HCT116 (cell line): Measurements from ENCODE around the gene SLC15A3. TPM values are rescaled to one million over a fixed set of nuclear protein-coding genes. Genes with fewer than 3 reads are reported as not detected.

Experiments
- ATAC-seq: fragments of 200-7000 bp; cut with Tn5 transposase; 2 replicates; pipeline ENCODE4 v1.9.1; 2020; ENCODE audit warnings: mild to moderate bottlenecking, moderate library complexity
- BruUV-seq: library from RNA; stranded (reverse); fragments of 400-500 nt; replicated peaks from 2 replicates; lab custom pipeline; 2021; lab: Mats Ljungman, UMichigan
- CTCF ChIA-PET: fragments of 300-600 bp; sonication (Branson Sonifier 250); formaldehyde crosslinking; loops from one replicate; lab custom pipeline; 2021; ENCODE audit warnings: antibody characterized with exemption; lab: Charles Lee
- POLR2A ChIA-PET: fragments of 300-600, 350-600 bp; sonication (Branson Sonifier 250); formaldehyde crosslinking; loops from one replicate; lab custom pipeline; 2021; ENCODE audit warnings: antibody characterized with exemption; lab: Charles Lee
- RAD21 ChIA-PET, 2 experiments: fragments of 300-600 bp; sonication (Branson Sonifier 250); formaldehyde crosslinking; loops; one replicate each; lab custom pipeline; 2023; ENCODE audit warnings: low total read pairs in 2 of 2; ENCODE audit not compliant: uncharacterized antibody in 2 of 2, unreplicated experiment in 2 of 2, low non-redundant PET in 1 of 2; lab: Charles Lee
- DNase-seq: peaks from one replicate; pipeline ENCODE4 v3.0.0-alpha.2; 2010; ENCODE audit warnings: low read depth, low spot score
- H2AFZ ChIP-seq: fragments of 200-600 bp; shearing (Covaris generic), sonication (generic); 2 replicates; pipeline ENCODE4 v1.6.1; 2017; ENCODE audit warnings: low read depth, mixed run types, mixed read lengths, antibody characterized with exemption, low read length; ENCODE audit not compliant: poor library complexity, severe bottlenecking
- H3K27ac ChIP-seq: 2 replicates; pipeline ENCODE4 v1.5.1; 2012; ENCODE audit warnings: low read depth, low read length
- H3K27me3 ChIP-seq: fragments of 200-600 bp; sonication (generic); 2 replicates; pipeline ENCODE4 v1.6.1; 2016; ENCODE audit warnings: mixed run types, low read length, mixed read lengths; ENCODE audit not compliant: insufficient read depth
- H3K36me3 ChIP-seq, 2 experiments: fragments of 200-500 bp in 1 of 2; fragments of 200-600 bp in 1 of 2; sonication (Bioruptor generic) in 1 of 2; sonication (generic) in 1 of 2; 2 replicates each; pipeline versions ENCODE4 v1.5.1 to v1.6.1; 2014 to 2016; ENCODE audit warnings: low read length in 2 of 2, inconsistent platforms in 1 of 2, mixed read lengths in 1 of 2, mixed run types in 1 of 2; ENCODE audit not compliant: insufficient read depth in 2 of 2, control insufficient read depth in 1 of 2
- H3K4me1 ChIP-seq, 2 experiments: fragments of 200-600 bp in 1 of 2; sonication (generic) in 1 of 2; 2 replicates each; pipeline versions ENCODE4 v1.5.1 to v1.6.1; 2012 to 2017; ENCODE audit warnings: low read length in 2 of 2, inconsistent platforms in 1 of 2, mild to moderate bottlenecking in 1 of 2, mixed read lengths in 1 of 2, mixed run types in 1 of 2, moderate library complexity in 1 of 2; ENCODE audit not compliant: insufficient read depth in 2 of 2, control insufficient read depth in 1 of 2
- H3K4me2 ChIP-seq: fragments of 200-600 bp; sonication (generic); 2 replicates; pipeline ENCODE4 v1.6.1; 2017; ENCODE audit warnings: mixed run types, low read length, mixed read lengths
- H3K4me3 ChIP-seq, 2 experiments: fragments of 200-600 bp in 1 of 2; sonication (generic) in 1 of 2; replicated peaks in 1 of 2; 2 replicates each; pipeline ENCODE4 v1.5.1; 2011 to 2016; ENCODE audit warnings: low read length in 2 of 2, control low read depth in 1 of 2, low read depth in 1 of 2, mild to moderate bottlenecking in 1 of 2, mixed read lengths in 1 of 2, mixed run types in 1 of 2
- H3K79me2 ChIP-seq: fragments of 200-600 bp; sonication (generic); 2 replicates; pipeline ENCODE4 v1.6.1; 2017; ENCODE audit warnings: mild to moderate bottlenecking, mixed run types, low read length, moderate library complexity, mixed read lengths; ENCODE audit not compliant: insufficient read depth
- H3K9ac ChIP-seq: fragments of 200-600 bp; sonication (generic); 2 replicates; pipeline ENCODE4 v1.6.1; 2016; ENCODE audit warnings: low read length, mixed read lengths
- H3K9me2 ChIP-seq: fragments of 200-600 bp; sonication (generic), shearing (Covaris generic); 2 replicates; pipeline ENCODE4 v1.6.1; 2017; ENCODE audit warnings: mixed run types, mild to moderate bottlenecking, moderate library complexity; ENCODE audit not compliant: insufficient read depth
- H3K9me3 ChIP-seq, 2 experiments: fragments of 200-500 bp in 1 of 2; fragments of 200-600 bp in 1 of 2; sonication (Bioruptor generic) in 1 of 2; sonication (generic) in 1 of 2; 2 replicates each; pipeline ENCODE4 v1.6.1; 2014 to 2017; ENCODE audit warnings: low read length in 2 of 2, mixed read lengths in 2 of 2, inconsistent platforms in 1 of 2, low read depth in 1 of 2, mild to moderate bottlenecking in 1 of 2, mixed run types in 1 of 2, moderate library complexity in 1 of 2; ENCODE audit not compliant: control insufficient read depth in 1 of 2, insufficient read depth in 1 of 2
- H4K20me1 ChIP-seq: fragments of 200-600 bp; sonication (generic), shearing (Covaris generic); 2 replicates; pipeline ENCODE4 v1.6.1; 2017; ENCODE audit warnings: mixed run types, mild to moderate bottlenecking, moderate library complexity; ENCODE audit not compliant: insufficient read depth
- CBX3 ChIP-seq: IDR thresholded peaks from 2 replicates; pipeline ENCODE4 v1.6.1; 2012; ENCODE audit warnings: low read depth
- EGR1 ChIP-seq: IDR thresholded peaks from 2 replicates; pipeline ENCODE4 v1.6.1; 2012; ENCODE audit warnings: low read depth
- ELF1 ChIP-seq: IDR thresholded peaks from 2 replicates; pipeline ENCODE4 v1.6.1; 2012; ENCODE audit warnings: low read depth, borderline replicate concordance
- EZH2phosphoT487 ChIP-seq: fragments of 200-600 bp; IDR thresholded peaks from 2 replicates; pipeline ENCODE4 v1.6.1; 2018; ENCODE audit warnings: antibody characterized with exemption, borderline replicate concordance
- FOSL1 ChIP-seq: IDR thresholded peaks from 2 replicates; pipeline ENCODE4 v1.6.1; 2012; ENCODE audit warnings: low read depth
- JUND ChIP-seq: IDR thresholded peaks from 2 replicates; pipeline ENCODE4 v1.6.1; 2012
- POLR2AphosphoS5 ChIP-seq: IDR thresholded peaks from 2 replicates; pipeline ENCODE4 v1.6.1; 2011; ENCODE audit warnings: mild to moderate bottlenecking, low read depth, low read length, moderate library complexity
- RAD21 ChIP-seq: IDR thresholded peaks from 2 replicates; pipeline ENCODE4 v1.6.1; 2012; ENCODE audit warnings: low read depth, mild to moderate bottlenecking
- SP1 ChIP-seq: IDR thresholded peaks from 2 replicates; pipeline ENCODE4 v1.6.1; 2012; ENCODE audit warnings: low read depth
- SRF ChIP-seq: IDR thresholded peaks from 2 replicates; pipeline ENCODE4 v1.6.1; 2012; ENCODE audit warnings: low read depth
- YY1 ChIP-seq: IDR thresholded peaks from 2 replicates; pipeline ENCODE4 v1.6.1; 2011; ENCODE audit warnings: low read length, low read depth, moderate library complexity, mild to moderate bottlenecking; ENCODE audit not compliant: insufficient replicate concordance; ENCODE audit errors: extremely low read depth
- ZBTB33 ChIP-seq: IDR thresholded peaks from 2 replicates; pipeline ENCODE4 v1.6.1; 2011; ENCODE audit warnings: mild to moderate bottlenecking, low read length, moderate library complexity; ENCODE audit not compliant: insufficient replicate concordance; ENCODE audit errors: extremely low read depth
- ZFX ChIP-seq: fragments of 450-650 bp; IDR thresholded peaks from 2 replicates; pipeline ENCODE4 v1.6.1; 2017
- ZNF274 ChIP-seq: fragments of 200-500 bp; sonication (Bioruptor generic); IDR thresholded peaks from 2 replicates; pipeline ENCODE4 v1.6.1; 2014; ENCODE audit warnings: mild to moderate bottlenecking, low read depth, low read length, inconsistent platforms
- intact Hi-C: fragments of 100-400 bp; cut with micrococcal nuclease; formaldehyde crosslinking; loops from 2 replicates; pipeline ENCODE4 v1.10.0; 2022
- total RNA-seq: library from RNA; stranded (reverse); gene quantifications from one replicate; pipeline ENCODE4 v1.2.1, GENCODE V29; 2021; ENCODE audit not compliant: unreplicated experiment
- TF ChIP-seq, protein P1 (sequence below): IDR thresholded peaks from 2 replicates; pipeline ENCODE4 v1.6.1; 2012

SLC15A3 gene
- total RNA-seq, 1 experiment from 2014 or later = not detected

- POLR2A ChIA-PET = no interaction called here
- intact Hi-C loops = no loop called here
- H2AFZ ChIP-seq = no peak overlapping the region
- TF ChIP-seq YY1 = no peak
- TF ChIP-seq EZH2phosphoT487 = no peak
- no peak for TF ChIP-seq ELF1
- TF ChIP-seq JUND = no peak
- no peak for TF ChIP-seq RAD21
- peaks cover 18 to 26% of the 10 kb centered on the region in 2 experiments for H3K4me1 ChIP-seq
- DNase-seq (no peak), ATAC-seq (peak; percentile 14; the same call in 1 of the 2 replicates)
- peak overlapping the region; percentile 77 for H3K9ac ChIP-seq
- peak overlapping the region; percentile 92 for H3K4me2 ChIP-seq
- no peaks in the 10 kb centered on the region for H3K9me3 ChIP-seq
- no TSS peak for BruUV-seq
- CTCF ChIA-PET = no interaction called here
- H3K9me2 ChIP-seq = no peaks in the 10 kb centered on the region
- RAD21 ChIA-PET = no interaction called here
- H3K27me3 ChIP-seq = no peaks in the 10 kb centered on the region
- H3K4me3 ChIP-seq = peak overlapping the region; percentile 74 to 75
- no peaks in the 10 kb centered on the region for H4K20me1 ChIP-seq
- H3K79me2 ChIP-seq = peaks cover 2% of the 10 kb centered on the region
- H3K36me3 ChIP-seq = peaks cover 20 to 22% of the 10 kb centered on the region in 2 experiments; a peak in 3 of 4 replicates
- peak overlapping the region; percentile 71; the same call in 1 of the 2 replicates for H3K27ac ChIP-seq
Observed at GRCh38 chr11:60924906-60925853, 26.8 kb downstream of the SLC15A3 start.

- Histone ChIP-seq H3K4me1 (peaks cover 18 to 29% of the 10 kb centered on the region in 2 experiments), H4K20me1 (no peaks in the 10 kb centered on the region; the same call in 1 of the 2 replicates), H3K36me3 (peaks cover 19 to 24% of the 10 kb centered on the region in 2 experiments; a peak in 3 of 4 replicates), H2AFZ (no peak within 1 kb of the TSS), H3K27ac (peak within 1 kb of the TSS; percentile 71; the same call in 1 of the 2 replicates), H3K4me3 (peak within 1 kb of the TSS; percentile 74 to 75), H3K9me3 (no peaks in the 10 kb centered on the region), H3K79me2 (peaks cover 6% of the 10 kb centered on the region), H3K9me2 (no peaks in the 10 kb centered on the region), H3K4me2 (peak within 1 kb of the TSS; percentile 92), H3K27me3 (no peaks in the 10 kb centered on the region), H3K9ac (peak within 1 kb of the TSS; percentile 77)
- POLR2A ChIA-PET = interaction anchor here (0.8 to 1.3 kb wide), 2 partner anchors 11 to 93 kb away, joined by 3 read pairs; partner anchors contain the start of gene TMEM109
- peak; percentile 37 for DNase-seq
- RAD21 ChIA-PET = no interaction called here
- ATAC-seq = peak; percentile 92
- CTCF ChIA-PET = interaction anchor here (1.5 kb wide), 1 partner anchor 25 kb away, joined by 5 read pairs; no protein-coding TSS in a partner anchor
- intact Hi-C loops = no loop called here
- BruUV-seq = no TSS peak
- TF ChIP-seq SRF (no peak), FOSL1 (peak; percentile 90), SP1 (peak; percentile 89), POLR2AphosphoS5 (peak; percentile 68), ELF1 (no peak), YY1 (peak; percentile 69), EZH2phosphoT487 (no peak), CBX3 (peak; percentile 89; the same call in 1 of the 2 replicates), ZFX (peak; percentile 50; the same call in 1 of the 2 replicates), ZBTB33 (peak; percentile 49), EGR1 (no peak), ZNF274 (no peak)
- TF ChIP-seq, protein P1, sequence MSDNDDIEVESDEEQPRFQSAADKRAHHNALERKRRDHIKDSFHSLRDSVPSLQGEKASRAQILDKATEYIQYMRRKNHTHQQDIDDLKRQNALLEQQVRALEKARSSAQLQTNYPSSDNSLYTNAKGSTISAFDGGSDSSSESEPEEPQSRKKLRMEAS = peak; percentile 95
Observed at GRCh38 chr11:60924110-60924905, 27.7 kb downstream of the SLC15A3 start, which contains the start of gene TMEM132A. Gene TMEM132A, plus strand, starts transcription at chr11:60924460. Its CDS starts 174 bp downstream, at chr11:60924634.
